Neural progenitor cell (in vitro differentiated cells): ENCODE results near the gene SRPK3.
A peak's percentile ranks its signal among the peaks of the same experiment; 100 is the strongest.

Source experiments
- EZH2 ChIP-seq: fragments of 200-600 bp; sonication (generic); IDR thresholded peaks from 2 replicates; pipeline ENCODE4 v1.6.1; 2017; ENCODE audit warnings: antibody characterized with exemption, mild to moderate bottlenecking, moderate library complexity
- TF ChIP-seq, protein P1 (sequence below): fragments of 200-600 bp; sonication (generic); IDR thresholded peaks from 2 replicates; pipeline ENCODE4 v1.5.1; 2017; ENCODE audit warnings: antibody characterized with exemption, mild to moderate bottlenecking

DNA sequence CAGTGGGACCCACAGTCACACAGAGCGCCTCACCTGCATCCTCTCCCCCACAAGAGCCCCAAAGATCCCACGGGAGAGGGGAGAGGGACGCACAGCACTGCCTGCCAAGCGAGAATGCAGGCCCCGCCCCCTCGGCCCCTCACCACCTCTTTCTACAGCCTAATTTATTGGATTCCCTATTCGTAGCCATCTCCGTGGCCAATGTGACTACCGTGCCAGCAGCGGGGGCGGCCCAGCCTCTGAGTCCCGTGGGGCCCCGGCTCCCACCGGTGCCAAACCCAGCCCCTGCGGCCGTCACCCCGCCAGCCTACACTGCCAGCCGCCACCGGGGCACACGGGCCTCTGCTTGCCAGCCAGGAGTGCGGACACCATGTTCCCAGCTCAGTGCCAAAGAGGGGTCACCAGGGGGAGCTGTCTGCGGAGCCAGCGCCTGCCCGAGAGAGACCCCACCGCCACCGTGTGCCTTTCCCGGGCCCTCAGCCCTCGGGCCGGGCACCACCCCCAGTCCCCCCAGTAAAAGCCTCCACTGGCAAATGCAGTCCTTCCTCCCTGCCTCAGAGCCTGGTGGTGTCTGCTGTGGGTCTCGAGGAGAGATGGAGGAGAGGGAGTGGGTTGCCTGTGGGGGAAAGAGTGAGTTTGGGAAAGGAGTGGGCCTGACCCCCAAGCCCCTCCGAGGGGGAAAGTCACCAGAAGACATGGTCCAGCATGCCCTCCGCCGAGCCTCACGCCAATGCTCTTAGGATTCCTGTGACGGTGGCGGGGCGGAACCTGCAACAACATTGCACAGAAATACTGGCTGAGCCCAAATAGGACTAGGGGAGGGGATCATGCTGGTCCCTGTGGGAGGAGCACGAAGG lies 36.4 kb upstream of the SRPK3 start:
- TF ChIP-seq, protein P1, sequence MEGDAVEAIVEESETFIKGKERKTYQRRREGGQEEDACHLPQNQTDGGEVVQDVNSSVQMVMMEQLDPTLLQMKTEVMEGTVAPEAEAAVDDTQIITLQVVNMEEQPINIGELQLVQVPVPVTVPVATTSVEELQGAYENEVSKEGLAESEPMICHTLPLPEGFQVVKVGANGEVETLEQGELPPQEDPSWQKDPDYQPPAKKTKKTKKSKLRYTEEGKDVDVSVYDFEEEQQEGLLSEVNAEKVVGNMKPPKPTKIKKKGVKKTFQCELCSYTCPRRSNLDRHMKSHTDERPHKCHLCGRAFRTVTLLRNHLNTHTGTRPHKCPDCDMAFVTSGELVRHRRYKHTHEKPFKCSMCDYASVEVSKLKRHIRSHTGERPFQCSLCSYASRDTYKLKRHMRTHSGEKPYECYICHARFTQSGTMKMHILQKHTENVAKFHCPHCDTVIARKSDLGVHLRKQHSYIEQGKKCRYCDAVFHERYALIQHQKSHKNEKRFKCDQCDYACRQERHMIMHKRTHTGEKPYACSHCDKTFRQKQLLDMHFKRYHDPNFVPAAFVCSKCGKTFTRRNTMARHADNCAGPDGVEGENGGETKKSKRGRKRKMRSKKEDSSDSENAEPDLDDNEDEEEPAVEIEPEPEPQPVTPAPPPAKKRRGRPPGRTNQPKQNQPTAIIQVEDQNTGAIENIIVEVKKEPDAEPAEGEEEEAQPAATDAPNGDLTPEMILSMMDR = peak; percentile 56
- no peak for TF ChIP-seq EZH2
